IMR-90 (cell line): ENCODE data around the gene ZFAND5. TPM values are rescaled to one million over a fixed set of nuclear protein-coding genes. Genes with fewer than 3 reads are reported as not detected.

ENCODE experiments used
- ATAC-seq: fragments of 200-7000 bp; cut with Tn5 transposase; 2 replicates; pipeline ENCODE4 v1.9.1; 2020; ENCODE audit warnings: low read depth, mild to moderate bottlenecking, moderate library complexity
- BruUV-seq: library from RNA; stranded (reverse); fragments of 400-500 nt; replicated peaks from 2 replicates; lab custom pipeline; 2021; lab: Mats Ljungman, UMichigan
- CTCF ChIA-PET: fragments of 300-600 bp; formaldehyde crosslinking; extraction: SDS; loops from one replicate; lab custom pipeline; 2021; ENCODE audit warnings: antibody characterized with exemption; lab: Yijun Ruan, JAX
- POLR2A ChIA-PET: fragments of 300-600 bp; sonication (Branson Sonifier 250); formaldehyde crosslinking; loops from one replicate; lab custom pipeline; 2022; ENCODE audit warnings: antibody characterized with exemption; ENCODE audit not compliant: unreplicated experiment; lab: Charles Lee
- DNase-seq: peaks from one replicate; pipeline ENCODE4 v3.0.0; 2013
- H2AFZ ChIP-seq: replicated peaks from 2 replicates; pipeline ENCODE3; 2013; ENCODE audit warnings: low read length, mild to moderate bottlenecking; ENCODE audit not compliant: poor library complexity
- H2AK5ac ChIP-seq: 2 replicates; pipeline ENCODE4 v1.6.1; 2013; ENCODE audit warnings: low read depth, low read length, inconsistent platforms
- H2AK9ac ChIP-seq: replicated peaks from 2 replicates; pipeline ENCODE3; 2013; ENCODE audit warnings: mild to moderate bottlenecking, low read depth, low read length, moderate library complexity; ENCODE audit not compliant: poor library complexity
- H2BK120ac ChIP-seq: 2 replicates; pipeline ENCODE4 v1.6.1; 2013; ENCODE audit warnings: low read depth, low read length, inconsistent platforms
- H2BK15ac ChIP-seq: 3 replicates; pipeline ENCODE4 v1.6.1; 2013; ENCODE audit warnings: low read depth, low read length, inconsistent platforms
- H2BK20ac ChIP-seq: 2 replicates; pipeline ENCODE4 v1.6.1; 2013; ENCODE audit warnings: low read depth, mild to moderate bottlenecking, inconsistent platforms, low read length, moderate library complexity
- H2BK5ac ChIP-seq: 2 replicates; pipeline ENCODE4 v1.6.1; 2013; ENCODE audit warnings: mild to moderate bottlenecking, low read depth, low read length, inconsistent platforms; ENCODE audit not compliant: poor library complexity, severe bottlenecking
- H3K14ac ChIP-seq: replicated peaks from 2 replicates; pipeline ENCODE4 v1.6.1; 2013; ENCODE audit warnings: low read depth, low read length, inconsistent platforms
- H3K18ac ChIP-seq: 2 replicates; pipeline ENCODE4 v1.6.1; 2013; ENCODE audit warnings: low read depth, low read length, control low read depth
- H3K23ac ChIP-seq: 2 replicates; pipeline ENCODE4 v1.6.1; 2013; ENCODE audit warnings: low read depth, low read length, inconsistent platforms
- H3K27ac ChIP-seq: 2 replicates; pipeline ENCODE4 v1.5.1; 2013; ENCODE audit warnings: mild to moderate bottlenecking, control low read depth, low read length; ENCODE audit not compliant: insufficient read depth
- H3K27me3 ChIP-seq: 2 replicates; pipeline ENCODE4 v1.6.1; 2013; ENCODE audit warnings: low read length; ENCODE audit not compliant: control insufficient read depth, insufficient read depth
- H3K36me3 ChIP-seq: 2 replicates; pipeline ENCODE4 v1.6.1; 2013; ENCODE audit warnings: low read length, mixed read lengths; ENCODE audit not compliant: control insufficient read depth, insufficient read depth
- H3K4ac ChIP-seq: 2 replicates; pipeline ENCODE4 v1.6.1; 2013; ENCODE audit warnings: low read depth, low read length, inconsistent platforms
- H3K4me1 ChIP-seq: 2 replicates; pipeline ENCODE4 v1.6.1; 2013; ENCODE audit warnings: low read length, mixed read lengths; ENCODE audit not compliant: control insufficient read depth, insufficient read depth
- H3K4me2 ChIP-seq: 2 replicates; pipeline ENCODE4 v1.6.1; 2013; ENCODE audit warnings: low read depth, mild to moderate bottlenecking, control low read depth, low read length, moderate library complexity
- H3K4me3 ChIP-seq: 2 replicates; pipeline ENCODE4 v1.5.1; 2013; ENCODE audit warnings: low read depth, mild to moderate bottlenecking, control low read depth, low read length, moderate library complexity; ENCODE audit not compliant: insufficient read depth
- H3K56ac ChIP-seq: 2 replicates; pipeline ENCODE4 v1.6.1; 2013; ENCODE audit warnings: low read length, inconsistent platforms; ENCODE audit not compliant: insufficient read depth; ENCODE audit errors: extremely low read depth
- H3K79me1 ChIP-seq, 2 experiments: 2 replicates each; pipeline ENCODE4 v1.6.1; 2013; ENCODE audit warnings: low read length in 2 of 2, inconsistent platforms in 1 of 2, low read depth in 1 of 2
- H3K9ac ChIP-seq: 2 replicates; pipeline ENCODE4 v1.6.1; 2013; ENCODE audit warnings: low read depth, low read length, control low read depth
- H3K9me1 ChIP-seq: 2 replicates; pipeline ENCODE4 v1.6.1; 2013; ENCODE audit warnings: low read length, inconsistent platforms; ENCODE audit not compliant: insufficient read depth
- H3K9me3 ChIP-seq: 2 replicates; pipeline ENCODE4 v1.6.1; 2013; ENCODE audit warnings: low read length; ENCODE audit not compliant: control insufficient read depth, insufficient read depth
- H4K20me1 ChIP-seq: 2 replicates; pipeline ENCODE4 v1.6.1; 2013; ENCODE audit warnings: low read length, inconsistent platforms; ENCODE audit not compliant: insufficient read depth
- H4K5ac ChIP-seq: 2 replicates; pipeline ENCODE4 v1.6.1; 2013; ENCODE audit warnings: mild to moderate bottlenecking, low read depth, low read length, control low read depth
- H4K8ac ChIP-seq, 2 experiments: 2 replicates each; pipeline ENCODE4 v1.6.1; 2013; ENCODE audit warnings: low read depth in 2 of 2, low read length in 2 of 2, control low read depth in 1 of 2, inconsistent platforms in 1 of 2
- H4K91ac ChIP-seq: 2 replicates; pipeline ENCODE4 v1.6.1; 2013; ENCODE audit warnings: low read depth, low read length, inconsistent platforms; ENCODE audit not compliant: insufficient read depth
- MAFK ChIP-seq: IDR thresholded peaks from 2 replicates; pipeline ENCODE4 v1.6.1; 2012; ENCODE audit warnings: low read depth, low read length, improper control_type of control experiment
- WGBS, 2 experiments: methylation state at CpG; one replicate each; pipeline versions ENCODE4 v1.1.5 to v1.1.7; 2013; ENCODE audit warnings: missing lambda C conversion rate in 2 of 2; ENCODE audit not compliant: insufficient read length in 1 of 2; ENCODE audit errors: extremely low coverage in 2 of 2; 5-methylcytosine and 5-hydroxymethylcytosine counted together
- dilution Hi-C: fragments of 300-500 bp; cut with HindIII; formaldehyde crosslinking; loops from one replicate; pipeline ENCODE4 v1.14.3; 2018; ENCODE audit warnings: low sequenced_read_pairs; ENCODE audit not compliant: unreplicated experiment
- in situ Hi-C: fragments of 300-500 bp; cut with MboI; formaldehyde crosslinking; loops from 3 replicates; pipeline ENCODE4 v1.14.3; 2019; ENCODE audit warnings: low sequenced_read_pairs, inconsistent platforms, mixed read lengths
- intact Hi-C: fragments of 100-400 bp; cut with micrococcal nuclease; formaldehyde crosslinking; loops from 2 replicates; pipeline ENCODE4 v1.10.0; 2022
- polyA plus RNA-seq, 3 experiments: library from polyadenylated mRNA; depleted of rRNA; stranded (reverse); fragments of >200 nt; gene quantifications; 2 replicates each; pipeline ENCODE4 v1.2.3, GENCODE V29; 2012; ENCODE audit warnings: low replicate concordance in 1 of 3
- total RNA-seq: library from RNA; depleted of rRNA; stranded (reverse); fragments of >200 nt; gene quantifications from 2 replicates; pipeline ENCODE4 v1.2.3, GENCODE V29; 2012

The ZFAND5 gene
- total and polyA plus RNA-seq, 2 of the 4 experiments (the other 2 are of a cell fraction), result 35.8 to 85.2 TPM

DNA sequence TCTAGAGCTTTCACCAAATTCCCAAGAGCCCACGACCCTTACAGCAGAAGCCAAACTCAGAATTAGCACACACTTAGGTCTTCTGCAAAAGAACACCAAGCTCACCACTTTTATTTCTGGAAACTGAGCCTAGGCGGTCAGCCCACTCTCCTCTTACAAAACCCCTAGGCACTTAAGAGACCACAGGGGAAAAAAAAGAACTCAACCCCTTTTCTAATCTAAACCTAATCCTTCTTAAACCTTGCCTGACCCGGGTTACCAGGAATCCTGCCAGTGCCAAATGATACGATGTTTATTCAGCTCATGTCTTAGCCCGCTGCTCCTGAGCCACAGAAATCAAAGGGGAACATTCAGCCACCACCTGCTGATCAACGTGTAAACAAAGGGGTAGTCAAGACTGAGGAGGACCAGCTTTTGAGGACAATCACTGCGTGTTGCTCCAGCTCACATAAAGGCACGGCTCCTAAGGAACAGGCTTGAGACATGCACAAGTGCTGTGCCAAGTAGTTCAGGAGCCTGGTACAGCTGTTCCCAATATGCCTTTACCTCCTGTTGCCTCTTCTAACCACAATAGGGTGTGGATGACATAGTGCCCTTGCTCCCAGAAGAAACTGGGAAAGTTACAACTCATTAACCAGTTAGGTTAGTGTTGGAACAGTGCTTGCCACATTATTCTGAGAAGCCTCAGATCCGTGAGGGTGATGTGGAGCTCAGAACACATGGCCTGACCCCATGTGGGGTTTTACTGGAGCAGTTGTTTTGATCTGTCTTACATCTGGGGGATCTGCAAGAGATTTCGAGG is 49.3 kb downstream of the ZFAND5 start:
- H3K4me3 ChIP-seq, result no peak overlapping the region
- H3K4me1 ChIP-seq, result peaks cover 4% of the 10 kb centered on the region
- peak overlapping the region; percentile 68 for H2AFZ ChIP-seq
- in situ Hi-C loops, result no loop called here
- no peak overlapping the region for H2AK9ac ChIP-seq
- ChIA-PET CTCF (interaction anchor here (0.6 to 1.3 kb wide), 6 partner anchors 10 to 506 kb away, joined by 3 to 9 read pairs (median 4); no protein-coding TSS in a partner anchor), POLR2A (interaction anchor here (0.6 to 0.8 kb wide), 4 partner anchors 11 to 472 kb away, joined by 3 to 9 read pairs (median 3); no protein-coding TSS in a partner anchor)
- peak overlapping the region; percentile 64 for H3K4ac ChIP-seq
- H4K91ac ChIP-seq, result no peak overlapping the region
- H4K5ac ChIP-seq, result no peak overlapping the region
- H2BK20ac ChIP-seq, result no peak overlapping the region
- H3K27ac ChIP-seq, result peak overlapping the region; percentile 0; the same call in 1 of the 2 replicates
- peaks cover 5% of the 10 kb centered on the region; the same call in 1 of the 2 replicates for H3K9me1 ChIP-seq
- H2AK5ac ChIP-seq, result 0 out of 2 replicates have a peak overlapping the region, but pooled peaks have one; percentile 30
- H3K79me1 ChIP-seq, result no peaks in the 10 kb centered on the region
- no peak overlapping the region for H2BK15ac ChIP-seq
- WGBS, 2 experiments, result 0% methylated on average over 1 of the region's 10 CpGs; no CpG with 5 or more reads in 1 of the 2 experiments
- no peaks in the 10 kb centered on the region for H3K36me3 ChIP-seq
- H3K27me3 ChIP-seq, result no peaks in the 10 kb centered on the region
- H3K23ac ChIP-seq, result 0 out of 2 replicates have a peak overlapping the region, but pooled peaks have one; percentile 3
- peak overlapping the region; percentile 20; the same call in 1 of the 2 replicates for H2BK120ac ChIP-seq
- H3K9me3 ChIP-seq, result no peaks in the 10 kb centered on the region
- H3K4me2 ChIP-seq, result peak overlapping the region; percentile 89
- no peak overlapping the region for H3K56ac ChIP-seq
- no TSS peak for BruUV-seq
- no peak overlapping the region for H3K14ac ChIP-seq
- dilution Hi-C loops, result no loop called here
- H4K20me1 ChIP-seq, result no peaks in the 10 kb centered on the region
- no peak overlapping the region for H3K18ac ChIP-seq
- no peak overlapping the region for H2BK5ac ChIP-seq
- no peak for TF ChIP-seq MAFK
- intact Hi-C loops, result no loop called here
- peak; percentile 64 for ATAC-seq
- peak; percentile 16 for DNase-seq
- H4K8ac ChIP-seq, result no peak overlapping the region
- H3K9ac ChIP-seq, result 0 out of 2 replicates have a peak overlapping the region, but pooled peaks have one; percentile 0
